ENCODE measurements around the gene C2orf76. TPM values are rescaled to one million over a fixed set of nuclear protein-coding genes. Genes with fewer than 3 reads are reported as not detected.

C2orf76 gene
- total RNA-seq, 1 experiment from 2014 or later = 9.7 TPM

DNA sequence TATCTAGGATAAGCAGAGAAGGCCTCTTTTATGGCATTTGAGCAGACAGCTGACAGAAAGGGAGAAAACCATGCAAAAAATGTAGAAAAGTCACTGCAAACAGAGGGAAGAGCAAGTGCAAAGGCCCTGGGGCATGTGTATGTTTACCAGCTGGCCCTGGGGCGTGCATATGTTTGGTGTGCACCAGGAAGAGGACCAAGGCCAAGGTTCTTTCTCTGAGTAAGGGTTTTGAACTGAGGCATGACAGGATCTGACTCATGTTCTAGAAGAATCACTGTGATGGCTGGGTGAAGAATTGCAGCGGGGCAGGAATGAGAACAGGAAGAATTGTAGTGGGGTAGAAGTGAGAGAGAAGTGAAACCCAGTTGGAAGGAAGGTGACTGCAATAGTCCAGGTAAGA, 73.4 kb downstream of the C2orf76 start:
- no peak overlapping the region for H3K4me3 Mint-ChIP-seq (ENCODE audit: unreplicated experiment)
- H3K27me3 Mint-ChIP-seq (ENCODE audit: insufficient read depth, unreplicated experiment) = no peaks in the 10 kb centered on the region
- no peak overlapping the region for H3K27ac Mint-ChIP-seq (ENCODE audit: low read depth, unreplicated experiment)
- DNase-seq (ENCODE audit: unreplicated experiment) = no peak
- no TSS peak for BruUV-seq (replicated peaks)
- ChIA-PET POLR2A (no interaction called here), CTCF (interaction anchor here (0.7 to 8.1 kb wide), 2 partner anchors 142 to 412 kb away, joined by 3 to 145 read pairs; no protein-coding TSS in a partner anchor)
- no peaks in the 10 kb centered on the region for H3K4me1 Mint-ChIP-seq (ENCODE audit: insufficient read depth, unreplicated experiment)
- intact Hi-C loops (cut with micrococcal nuclease) = loop anchor here (5.0 kb wide), 1 partner anchor 266 kb away; no protein-coding TSS in a partner anchor
- no peaks in the 10 kb centered on the region for H3K36me3 Mint-ChIP-seq (ENCODE audit: insufficient read depth, unreplicated experiment)
- TF ChIP-seq, protein P1, sequence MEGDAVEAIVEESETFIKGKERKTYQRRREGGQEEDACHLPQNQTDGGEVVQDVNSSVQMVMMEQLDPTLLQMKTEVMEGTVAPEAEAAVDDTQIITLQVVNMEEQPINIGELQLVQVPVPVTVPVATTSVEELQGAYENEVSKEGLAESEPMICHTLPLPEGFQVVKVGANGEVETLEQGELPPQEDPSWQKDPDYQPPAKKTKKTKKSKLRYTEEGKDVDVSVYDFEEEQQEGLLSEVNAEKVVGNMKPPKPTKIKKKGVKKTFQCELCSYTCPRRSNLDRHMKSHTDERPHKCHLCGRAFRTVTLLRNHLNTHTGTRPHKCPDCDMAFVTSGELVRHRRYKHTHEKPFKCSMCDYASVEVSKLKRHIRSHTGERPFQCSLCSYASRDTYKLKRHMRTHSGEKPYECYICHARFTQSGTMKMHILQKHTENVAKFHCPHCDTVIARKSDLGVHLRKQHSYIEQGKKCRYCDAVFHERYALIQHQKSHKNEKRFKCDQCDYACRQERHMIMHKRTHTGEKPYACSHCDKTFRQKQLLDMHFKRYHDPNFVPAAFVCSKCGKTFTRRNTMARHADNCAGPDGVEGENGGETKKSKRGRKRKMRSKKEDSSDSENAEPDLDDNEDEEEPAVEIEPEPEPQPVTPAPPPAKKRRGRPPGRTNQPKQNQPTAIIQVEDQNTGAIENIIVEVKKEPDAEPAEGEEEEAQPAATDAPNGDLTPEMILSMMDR (IDR thresholded peaks at IDR 0.05; ENCODE audit: unreplicated experiment) = no peak
- no peaks in the 10 kb centered on the region for H3K9me3 Mint-ChIP-seq (ENCODE audit: unreplicated experiment)

DNA sequence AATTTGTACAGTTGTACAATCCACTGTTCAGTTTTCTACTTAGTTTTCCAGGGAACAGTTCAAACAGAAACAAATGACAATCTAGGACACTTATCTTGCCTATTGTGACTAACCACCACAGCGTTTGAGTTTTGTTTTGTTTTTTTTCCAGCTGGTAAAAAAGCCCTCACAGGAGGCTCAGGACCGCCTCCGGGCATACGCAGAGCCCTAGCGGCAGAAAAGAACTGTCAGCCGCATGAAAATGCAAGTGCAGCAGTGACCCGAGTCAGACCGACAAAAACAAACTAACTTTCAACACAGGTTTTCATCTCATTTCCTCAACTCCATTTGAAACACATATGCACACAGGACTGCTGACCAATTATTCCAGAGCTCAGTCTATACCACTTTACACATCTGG, 74.4 kb downstream of the C2orf76 start:
- H3K9me3 Mint-ChIP-seq (ENCODE audit: unreplicated experiment) = no peaks in the 10 kb centered on the region
- ChIA-PET CTCF (interaction anchor here (0.5 to 8.1 kb wide), 16 partner anchors 22 to 960 kb away, joined by 3 to 145 read pairs (median 4); partner anchors contain the start of gene RALB), POLR2A (no interaction called here)
- no peaks in the 10 kb centered on the region for H3K4me1 Mint-ChIP-seq (ENCODE audit: insufficient read depth, unreplicated experiment)
- no peaks in the 10 kb centered on the region for H3K27me3 Mint-ChIP-seq (ENCODE audit: insufficient read depth, unreplicated experiment)
- no TSS peak for BruUV-seq (replicated peaks)
- DNase-seq (ENCODE audit: unreplicated experiment) = no peak
- H3K4me3 Mint-ChIP-seq (ENCODE audit: unreplicated experiment) = no peak overlapping the region
- TF ChIP-seq, protein P1 (IDR thresholded peaks at IDR 0.05; ENCODE audit: unreplicated experiment) = no peak
- intact Hi-C loops (cut with micrococcal nuclease) = loop anchor here (5.0 kb wide), 1 partner anchor 265 kb away; no protein-coding TSS in a partner anchor
- H3K27ac Mint-ChIP-seq (ENCODE audit: low read depth, unreplicated experiment) = no peak overlapping the region
- H3K36me3 Mint-ChIP-seq (ENCODE audit: insufficient read depth, unreplicated experiment) = no peaks in the 10 kb centered on the region

DNA sequence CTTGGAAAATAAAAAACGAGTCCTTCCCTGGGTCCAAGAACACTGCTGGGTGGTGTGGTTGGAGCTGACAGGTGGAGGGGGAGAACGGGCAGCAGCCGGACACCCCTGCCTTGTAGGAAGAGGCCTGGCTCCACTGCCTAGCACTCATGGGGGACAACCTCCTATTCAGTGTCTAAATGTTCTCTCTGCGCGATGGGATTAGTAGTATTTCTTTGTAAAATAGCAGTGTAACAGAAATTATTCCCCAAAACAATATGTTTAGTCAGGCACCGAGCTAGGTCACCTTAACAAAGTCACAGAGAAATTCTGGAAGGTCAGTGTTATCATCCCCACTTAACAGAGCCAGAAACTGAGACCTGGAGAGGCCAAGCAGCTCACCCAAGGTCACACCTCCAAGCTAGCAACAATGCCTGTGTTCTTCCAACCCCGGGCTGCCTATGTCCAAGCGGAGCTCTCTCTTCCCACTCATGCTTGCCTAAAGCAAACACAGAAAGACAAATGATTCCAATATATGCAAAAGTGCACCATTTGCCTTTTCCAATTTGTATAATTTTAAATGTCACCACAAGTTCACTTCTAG, 75.0 kb downstream of the C2orf76 start:
- CTCF ChIA-PET = interaction anchor here (0.6 to 8.1 kb wide), 28 partner anchors 10 to 1289 kb away, joined by 3 to 145 read pairs (median 4); no protein-coding TSS in a partner anchor
- H3K36me3 Mint-ChIP-seq (ENCODE audit: insufficient read depth, unreplicated experiment) = no peaks in the 10 kb centered on the region
- no peaks in the 10 kb centered on the region for H3K27me3 Mint-ChIP-seq (ENCODE audit: insufficient read depth, unreplicated experiment)
- no peak overlapping the region for H3K27ac Mint-ChIP-seq (ENCODE audit: low read depth, unreplicated experiment)
- H3K4me1 Mint-ChIP-seq (ENCODE audit: insufficient read depth, unreplicated experiment) = no peaks in the 10 kb centered on the region
- no TSS peak for BruUV-seq (replicated peaks)
- intact Hi-C loops (cut with micrococcal nuclease) = loop anchor here (1.0 to 5.0 kb wide), 3 partner anchors 72 to 410 kb away; no protein-coding TSS in a partner anchor
- POLR2A ChIA-PET = no interaction called here
- H3K4me3 Mint-ChIP-seq (ENCODE audit: unreplicated experiment) = no peak overlapping the region
- TF ChIP-seq, protein P1 (IDR thresholded peaks at IDR 0.05; ENCODE audit: unreplicated experiment) = no peak
- H3K9me3 Mint-ChIP-seq (ENCODE audit: unreplicated experiment) = no peaks in the 10 kb centered on the region
- no peak for DNase-seq (ENCODE audit: unreplicated experiment)

DNA sequence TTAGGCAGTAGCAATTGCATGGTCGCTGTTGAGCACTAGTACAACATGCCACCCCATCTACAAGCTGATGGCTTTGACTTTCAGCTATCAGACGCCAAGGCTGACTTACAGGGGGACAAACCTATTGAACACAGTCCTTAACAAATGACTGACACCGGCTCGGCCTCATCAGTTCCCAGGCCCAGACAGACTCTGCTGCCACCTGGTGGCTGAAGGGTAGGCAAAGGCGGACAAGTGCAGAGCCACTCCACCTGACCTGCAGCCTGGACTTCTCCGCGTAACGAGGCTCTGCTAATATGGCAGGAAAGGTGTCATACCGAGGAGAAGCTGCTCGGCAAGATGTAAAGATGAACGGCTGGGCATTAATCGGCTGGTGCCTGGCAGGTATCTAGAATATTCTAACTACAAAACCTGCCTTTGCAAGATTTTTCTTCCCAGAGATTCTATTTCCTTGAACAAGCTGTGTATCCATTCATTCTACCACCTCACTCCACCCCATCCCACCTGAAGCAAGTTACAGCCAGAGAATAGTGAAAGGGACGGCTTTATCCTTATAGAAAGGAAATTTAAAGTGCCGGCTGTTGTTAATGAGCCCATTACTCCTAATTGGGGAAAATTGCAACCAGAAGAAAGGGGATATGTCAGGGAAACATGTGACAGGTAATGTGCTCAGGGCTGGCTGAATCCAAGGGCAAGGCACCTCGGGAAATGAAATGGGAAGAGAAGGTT, 75.6 kb downstream of the C2orf76 start:
- Mint-ChIP-seq H3K4me1 (ENCODE audit: insufficient read depth, unreplicated experiment) (no peaks in the 10 kb centered on the region), H3K4me3 (ENCODE audit: unreplicated experiment) (no peak overlapping the region), H3K36me3 (ENCODE audit: insufficient read depth, unreplicated experiment) (no peaks in the 10 kb centered on the region), H3K9me3 (ENCODE audit: unreplicated experiment) (no peaks in the 10 kb centered on the region), H3K27me3 (ENCODE audit: insufficient read depth, unreplicated experiment) (no peaks in the 10 kb centered on the region), H3K27ac (ENCODE audit: low read depth, unreplicated experiment) (no peak overlapping the region)
- TF ChIP-seq, protein P1 (IDR thresholded peaks at IDR 0.05; ENCODE audit: unreplicated experiment) = peak; percentile 64
- ChIA-PET CTCF (interaction anchor here (0.6 to 8.1 kb wide), 28 partner anchors 10 to 1288 kb away, joined by 3 to 145 read pairs (median 4); no protein-coding TSS in a partner anchor), POLR2A (no interaction called here)
- DNase-seq (ENCODE audit: unreplicated experiment) = peak; percentile 74
- no TSS peak for BruUV-seq (replicated peaks)
- intact Hi-C loops (cut with micrococcal nuclease) = loop anchor here (1.0 to 5.0 kb wide), 3 partner anchors 72 to 410 kb away; no protein-coding TSS in a partner anchor
